HCT116 (cell line): ENCODE measurements around the gene STARD3NL. TPM values are rescaled to one million over a fixed set of nuclear protein-coding genes. Genes with fewer than 3 reads are reported as not detected.
A peak's percentile ranks its signal among the peaks of the same experiment; 100 is the strongest.

ENCODE experiments used
- ATAC-seq: fragments of 200-7000 bp; cut with Tn5 transposase; 2 replicates; pipeline ENCODE4 v1.9.1; 2020; ENCODE audit warnings: mild to moderate bottlenecking, moderate library complexity
- Bru-seq: library from RNA; stranded (reverse); fragments of 400-500 nt; gene quantifications from one replicate; lab custom pipeline; 2021; lab: Mats Ljungman, UMichigan
- BruChase-seq, 2 experiments: library from RNA; stranded (reverse); fragments of 400-500 nt; gene quantifications; one replicate each; lab custom pipeline; 2021; lab: Mats Ljungman, UMichigan
- BruUV-seq: library from RNA; stranded (reverse); fragments of 400-500 nt; replicated peaks from 2 replicates; lab custom pipeline; 2021; lab: Mats Ljungman, UMichigan
- CTCF ChIA-PET: fragments of 300-600 bp; sonication (Branson Sonifier 250); formaldehyde crosslinking; loops from one replicate; lab custom pipeline; 2021; ENCODE audit warnings: antibody characterized with exemption; lab: Charles Lee
- POLR2A ChIA-PET: fragments of 300-600, 350-600 bp; sonication (Branson Sonifier 250); formaldehyde crosslinking; loops from one replicate; lab custom pipeline; 2021; ENCODE audit warnings: antibody characterized with exemption; lab: Charles Lee
- RAD21 ChIA-PET, 2 experiments: fragments of 300-600 bp; sonication (Branson Sonifier 250); formaldehyde crosslinking; loops; one replicate each; lab custom pipeline; 2023; ENCODE audit warnings: low total read pairs in 2 of 2; ENCODE audit not compliant: uncharacterized antibody in 2 of 2, unreplicated experiment in 2 of 2, low non-redundant PET in 1 of 2; lab: Charles Lee
- DNase-seq: peaks from one replicate; pipeline ENCODE4 v3.0.0-alpha.2; 2010; ENCODE audit warnings: low read depth, low spot score
- H2AFZ ChIP-seq: fragments of 200-600 bp; shearing (Covaris generic), sonication (generic); 2 replicates; pipeline ENCODE4 v1.6.1; 2017; ENCODE audit warnings: low read depth, mixed run types, mixed read lengths, antibody characterized with exemption, low read length; ENCODE audit not compliant: poor library complexity, severe bottlenecking
- H3K27ac ChIP-seq: 2 replicates; pipeline ENCODE4 v1.5.1; 2012; ENCODE audit warnings: low read depth, low read length
- H3K27me3 ChIP-seq: fragments of 200-600 bp; sonication (generic); 2 replicates; pipeline ENCODE4 v1.6.1; 2016; ENCODE audit warnings: mixed run types, low read length, mixed read lengths; ENCODE audit not compliant: insufficient read depth
- H3K36me3 ChIP-seq, 2 experiments: fragments of 200-500 bp in 1 of 2; fragments of 200-600 bp in 1 of 2; sonication (Bioruptor generic) in 1 of 2; sonication (generic) in 1 of 2; 2 replicates each; pipeline versions ENCODE4 v1.5.1 to v1.6.1; 2014 to 2016; ENCODE audit warnings: low read length in 2 of 2, inconsistent platforms in 1 of 2, mixed read lengths in 1 of 2, mixed run types in 1 of 2; ENCODE audit not compliant: insufficient read depth in 2 of 2, control insufficient read depth in 1 of 2
- H3K4me1 ChIP-seq, 2 experiments: fragments of 200-600 bp in 1 of 2; sonication (generic) in 1 of 2; 2 replicates each; pipeline versions ENCODE4 v1.5.1 to v1.6.1; 2012 to 2017; ENCODE audit warnings: low read length in 2 of 2, inconsistent platforms in 1 of 2, mild to moderate bottlenecking in 1 of 2, mixed read lengths in 1 of 2, mixed run types in 1 of 2, moderate library complexity in 1 of 2; ENCODE audit not compliant: insufficient read depth in 2 of 2, control insufficient read depth in 1 of 2
- H3K4me2 ChIP-seq: fragments of 200-600 bp; sonication (generic); 2 replicates; pipeline ENCODE4 v1.6.1; 2017; ENCODE audit warnings: mixed run types, low read length, mixed read lengths
- H3K4me3 ChIP-seq, 2 experiments: fragments of 200-600 bp in 1 of 2; sonication (generic) in 1 of 2; replicated peaks in 1 of 2; 2 replicates each; pipeline ENCODE4 v1.5.1; 2011 to 2016; ENCODE audit warnings: low read length in 2 of 2, control low read depth in 1 of 2, low read depth in 1 of 2, mild to moderate bottlenecking in 1 of 2, mixed read lengths in 1 of 2, mixed run types in 1 of 2
- H3K79me2 ChIP-seq: fragments of 200-600 bp; sonication (generic); 2 replicates; pipeline ENCODE4 v1.6.1; 2017; ENCODE audit warnings: mild to moderate bottlenecking, mixed run types, low read length, moderate library complexity, mixed read lengths; ENCODE audit not compliant: insufficient read depth
- H3K9ac ChIP-seq: fragments of 200-600 bp; sonication (generic); 2 replicates; pipeline ENCODE4 v1.6.1; 2016; ENCODE audit warnings: low read length, mixed read lengths
- H3K9me2 ChIP-seq: fragments of 200-600 bp; sonication (generic), shearing (Covaris generic); 2 replicates; pipeline ENCODE4 v1.6.1; 2017; ENCODE audit warnings: mixed run types, mild to moderate bottlenecking, moderate library complexity; ENCODE audit not compliant: insufficient read depth
- H3K9me3 ChIP-seq, 2 experiments: fragments of 200-500 bp in 1 of 2; fragments of 200-600 bp in 1 of 2; sonication (Bioruptor generic) in 1 of 2; sonication (generic) in 1 of 2; 2 replicates each; pipeline ENCODE4 v1.6.1; 2014 to 2017; ENCODE audit warnings: low read length in 2 of 2, mixed read lengths in 2 of 2, inconsistent platforms in 1 of 2, low read depth in 1 of 2, mild to moderate bottlenecking in 1 of 2, mixed run types in 1 of 2, moderate library complexity in 1 of 2; ENCODE audit not compliant: control insufficient read depth in 1 of 2, insufficient read depth in 1 of 2
- H4K20me1 ChIP-seq: fragments of 200-600 bp; sonication (generic), shearing (Covaris generic); 2 replicates; pipeline ENCODE4 v1.6.1; 2017; ENCODE audit warnings: mixed run types, mild to moderate bottlenecking, moderate library complexity; ENCODE audit not compliant: insufficient read depth
- CBX3 ChIP-seq: IDR thresholded peaks from 2 replicates; pipeline ENCODE4 v1.6.1; 2012; ENCODE audit warnings: low read depth
- FOSL1 ChIP-seq: IDR thresholded peaks from 2 replicates; pipeline ENCODE4 v1.6.1; 2012; ENCODE audit warnings: low read depth
- JUND ChIP-seq: IDR thresholded peaks from 2 replicates; pipeline ENCODE4 v1.6.1; 2012
- POLR2A ChIP-seq: IDR thresholded peaks from 2 replicates; pipeline ENCODE4 v1.7.0; 2011; ENCODE audit warnings: borderline replicate concordance; ENCODE audit not compliant: insufficient read depth, insufficient read length; ENCODE audit errors: extremely low read depth
- POLR2AphosphoS5 ChIP-seq: IDR thresholded peaks from 2 replicates; pipeline ENCODE4 v1.6.1; 2011; ENCODE audit warnings: mild to moderate bottlenecking, low read depth, low read length, moderate library complexity
- RAD21 ChIP-seq: IDR thresholded peaks from 2 replicates; pipeline ENCODE4 v1.6.1; 2012; ENCODE audit warnings: low read depth, mild to moderate bottlenecking
- SIN3A ChIP-seq: IDR thresholded peaks from 2 replicates; pipeline ENCODE4 v1.6.1; 2012; ENCODE audit warnings: low read depth
- SP1 ChIP-seq: IDR thresholded peaks from 2 replicates; pipeline ENCODE4 v1.6.1; 2012; ENCODE audit warnings: low read depth
- TCF7L2 ChIP-seq: IDR thresholded peaks from 2 replicates; pipeline ENCODE4 v1.7.0; 2011; ENCODE audit warnings: borderline replicate concordance, inconsistent platforms; ENCODE audit not compliant: insufficient read depth, insufficient read length; ENCODE audit errors: extremely low read depth
- YY1 ChIP-seq: IDR thresholded peaks from 2 replicates; pipeline ENCODE4 v1.6.1; 2011; ENCODE audit warnings: low read length, low read depth, moderate library complexity, mild to moderate bottlenecking; ENCODE audit not compliant: insufficient replicate concordance; ENCODE audit errors: extremely low read depth
- ZFX ChIP-seq: fragments of 450-650 bp; IDR thresholded peaks from 2 replicates; pipeline ENCODE4 v1.6.1; 2017
- intact Hi-C: fragments of 100-400 bp; cut with micrococcal nuclease; formaldehyde crosslinking; loops from 2 replicates; pipeline ENCODE4 v1.10.0; 2022
- long read RNA-seq: library from polyadenylated mRNA; unstranded; transcript quantifications from one replicate; pipeline ENCODE4 v2.0.0, GENCODE V29; 2021; ENCODE audit not compliant: unreplicated experiment
- polyA plus RNA-seq: library from polyadenylated mRNA; unstranded; fragments of >200 nt; gene quantifications from 2 replicates; pipeline ENCODE4 v1.2.1, GENCODE V29; 2012; ENCODE audit warnings: missing spikeins
- total RNA-seq: library from RNA; stranded (reverse); gene quantifications from one replicate; pipeline ENCODE4 v1.2.1, GENCODE V29; 2021; ENCODE audit not compliant: unreplicated experiment
- TF ChIP-seq, protein P1 (sequence below): IDR thresholded peaks from 2 replicates; pipeline ENCODE4 v1.6.1; 2012
- TF ChIP-seq, protein P2 (sequence below), 3 experiments: fragments of 200-600 bp in 1 of 3; sonication (generic) in 1 of 3; IDR thresholded peaks in 2 of 3; conservative IDR thresholded peaks in 1 of 3; 2 replicates each; pipeline ENCODE4 v1.5.1; 2012 to 2017; ENCODE audit warnings: low read depth in 2 of 3, low read length in 2 of 3, antibody characterized with exemption in 1 of 3, borderline replicate concordance in 1 of 3, control low read depth in 1 of 3, mild to moderate bottlenecking in 1 of 3, mixed read lengths in 1 of 3, mixed run types in 1 of 3, moderate library complexity in 1 of 3; ENCODE audit not compliant: insufficient read depth in 1 of 3

The STARD3NL gene, protein sequence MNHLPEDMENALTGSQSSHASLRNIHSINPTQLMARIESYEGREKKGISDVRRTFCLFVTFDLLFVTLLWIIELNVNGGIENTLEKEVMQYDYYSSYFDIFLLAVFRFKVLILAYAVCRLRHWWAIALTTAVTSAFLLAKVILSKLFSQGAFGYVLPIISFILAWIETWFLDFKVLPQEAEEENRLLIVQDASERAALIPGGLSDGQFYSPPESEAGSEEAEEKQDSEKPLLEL
- 32.0 TPM for total RNA-seq
- polyA plus RNA-seq, result 14.0 and 18.7 TPM in 2 replicates
- percentile 71 among the genes with signal in this experiment for Bru-seq, nascent RNA
- percentile 66 among the genes with signal in this experiment for BruChase-seq, experiment 1, labeled RNA remaining after a 6-hour chase
- percentile 55 among the genes with signal in this experiment for BruChase-seq, experiment 2, labeled RNA remaining after a 2-hour chase
- long read RNA-seq, transcript STARD3NL-202 (10 exons, 1,365 nt), result minor isoform, 12 of 75 reads
- long read RNA-seq, transcript STARD3NL-201 (9 exons, 1,728 nt), result major isoform, 37 of 75 reads
- long read RNA-seq, partial matches to known transcripts, result 1 of 75 reads
- long read RNA-seq, other reads (novel, unspliced or antisense), result 21 of 75 reads

DNA sequence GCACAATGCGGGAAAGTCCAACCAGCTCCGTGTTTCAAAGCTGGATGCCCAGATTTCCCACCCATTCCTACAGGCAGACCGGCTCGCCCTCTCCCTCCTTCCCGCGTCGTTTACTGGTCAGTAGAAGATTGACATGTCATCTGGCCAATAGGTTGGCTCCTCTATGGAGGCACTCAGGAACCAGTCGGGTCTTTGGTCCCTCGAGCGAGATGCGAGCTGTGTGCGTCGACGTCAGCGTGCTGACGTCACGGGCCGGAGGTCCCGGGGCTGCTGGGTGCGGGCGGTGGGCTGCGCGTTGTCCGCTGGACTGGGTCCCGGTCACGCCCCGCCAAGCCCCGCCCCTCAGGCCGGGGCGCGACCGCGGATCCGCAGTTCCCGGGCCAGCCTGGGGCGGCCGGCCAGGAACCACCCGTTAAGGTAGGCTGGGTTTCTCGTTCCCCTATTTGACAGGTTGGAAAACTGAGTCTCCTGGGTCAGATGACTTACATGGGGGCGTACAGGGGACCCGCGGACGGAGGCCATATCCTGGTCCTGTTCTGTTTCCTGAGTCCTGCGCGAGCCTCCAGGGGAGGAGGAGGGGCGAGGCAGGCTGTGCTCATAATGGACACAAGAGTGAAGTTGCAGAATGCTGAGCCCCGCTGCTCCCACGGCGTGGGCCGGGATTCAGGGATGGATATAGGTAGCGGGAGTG lies at the start of gene STARD3NL:
TSS of gene STARD3NL (plus strand) at position 242 of the 691 bp plus-strand sequence. CDS start 29,260 bp downstream, outside the sequence.
- CTCF ChIA-PET, result interaction anchor here (1.0 to 1.3 kb wide), 4 partner anchors 37 to 157 kb away, joined by 3 to 5 read pairs (median 4); no protein-coding TSS in a partner anchor
- peak within 1 kb of the TSS; percentile 59 for H3K27ac ChIP-seq
- H3K36me3 ChIP-seq, result no peaks in the 10 kb centered on the region
- H3K9me2 ChIP-seq, result no peaks in the 10 kb centered on the region
- H3K79me2 ChIP-seq, result peaks cover 30% of the 10 kb centered on the region
- DNase-seq (peak; percentile 100), ATAC-seq (peak; percentile 98)
- RAD21 ChIA-PET, result no interaction called here
- H2AFZ ChIP-seq, result peak within 1 kb of the TSS; percentile 93
- BruUV-seq, result no TSS peak
- peak within 1 kb of the TSS; percentile 90 for H3K4me2 ChIP-seq
- peaks cover 0 to 18% of the 10 kb centered on the region in 2 experiments; a peak in 2 of 4 replicates for H3K4me1 ChIP-seq
- H3K9me3 ChIP-seq, result no peaks in the 10 kb centered on the region
- peak within 1 kb of the TSS; percentile 74 to 90 for H3K4me3 ChIP-seq
- POLR2A ChIA-PET, result interaction anchor here (0.8 to 1.2 kb wide), 7 partner anchors 9 to 69 kb away, joined by 3 to 6 read pairs (median 4); no protein-coding TSS in a partner anchor
- peak within 1 kb of the TSS; percentile 75 for H3K9ac ChIP-seq
- peak; percentile 62 for TF ChIP-seq POLR2A
- TF ChIP-seq JUND, result no peak
- TF ChIP-seq RAD21, result no peak
- TF ChIP-seq, protein P1, sequence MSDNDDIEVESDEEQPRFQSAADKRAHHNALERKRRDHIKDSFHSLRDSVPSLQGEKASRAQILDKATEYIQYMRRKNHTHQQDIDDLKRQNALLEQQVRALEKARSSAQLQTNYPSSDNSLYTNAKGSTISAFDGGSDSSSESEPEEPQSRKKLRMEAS, result peak; percentile 76
- TF ChIP-seq SP1, result peak; percentile 97
- peak; percentile 20; the same call in 1 of the 2 replicates for TF ChIP-seq CBX3
- peak; percentile 17 for TF ChIP-seq YY1
- TF ChIP-seq FOSL1, result no peak
- TF ChIP-seq, protein P2, sequence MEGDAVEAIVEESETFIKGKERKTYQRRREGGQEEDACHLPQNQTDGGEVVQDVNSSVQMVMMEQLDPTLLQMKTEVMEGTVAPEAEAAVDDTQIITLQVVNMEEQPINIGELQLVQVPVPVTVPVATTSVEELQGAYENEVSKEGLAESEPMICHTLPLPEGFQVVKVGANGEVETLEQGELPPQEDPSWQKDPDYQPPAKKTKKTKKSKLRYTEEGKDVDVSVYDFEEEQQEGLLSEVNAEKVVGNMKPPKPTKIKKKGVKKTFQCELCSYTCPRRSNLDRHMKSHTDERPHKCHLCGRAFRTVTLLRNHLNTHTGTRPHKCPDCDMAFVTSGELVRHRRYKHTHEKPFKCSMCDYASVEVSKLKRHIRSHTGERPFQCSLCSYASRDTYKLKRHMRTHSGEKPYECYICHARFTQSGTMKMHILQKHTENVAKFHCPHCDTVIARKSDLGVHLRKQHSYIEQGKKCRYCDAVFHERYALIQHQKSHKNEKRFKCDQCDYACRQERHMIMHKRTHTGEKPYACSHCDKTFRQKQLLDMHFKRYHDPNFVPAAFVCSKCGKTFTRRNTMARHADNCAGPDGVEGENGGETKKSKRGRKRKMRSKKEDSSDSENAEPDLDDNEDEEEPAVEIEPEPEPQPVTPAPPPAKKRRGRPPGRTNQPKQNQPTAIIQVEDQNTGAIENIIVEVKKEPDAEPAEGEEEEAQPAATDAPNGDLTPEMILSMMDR (IDR thresholded peaks at IDR 0.05 in 2 of 3, conservative IDR thresholded peaks at IDR 0.05 in 1 of 3; ENCODE audit: borderline replicate concordance in 1 of 3, insufficient read depth in 1 of 3, low read depth in 2 of 3, low read length in 2 of 3), result no peak
- TF ChIP-seq TCF7L2, result peak; percentile 71
- peak; percentile 74 for TF ChIP-seq POLR2AphosphoS5
- TF ChIP-seq SIN3A, result no peak
- TF ChIP-seq ZFX, result peak; percentile 38; the same call in 1 of the 2 replicates
- intact Hi-C loops, result no loop called here
- no peaks in the 10 kb centered on the region for H4K20me1 ChIP-seq
- H3K27me3 ChIP-seq, result no peaks in the 10 kb centered on the region
